Hepatocyte (in vitro differentiated cells): ENCODE measurements around the gene PRR35. TPM values are rescaled to one million over a fixed set of nuclear protein-coding genes. Genes with fewer than 3 reads are reported as not detected.

Experiments
- DNase-seq: peaks from one replicate; pipeline ENCODE4 v3.0.0-alpha.2; 2016; ENCODE audit warnings: low spot score
- H2AFZ ChIP-seq: fragments of 200-600 bp; sonication (generic); 2 replicates; pipeline ENCODE4 v1.6.0; 2016; ENCODE audit warnings: antibody characterized with exemption, mild to moderate bottlenecking
- H3K27ac ChIP-seq: fragments of 200-600 bp; sonication (generic); 2 replicates; pipeline ENCODE4 v1.5.1; 2016; ENCODE audit warnings: mild to moderate bottlenecking
- H3K27me3 ChIP-seq: fragments of 200-600 bp; sonication (generic); 2 replicates; pipeline ENCODE4 v1.6.1; 2016
- H3K36me3 ChIP-seq: fragments of 200-600 bp; sonication (generic); replicated peaks from 2 replicates; pipeline ENCODE4 v1.5.1; 2016; ENCODE audit warnings: low read depth; ENCODE audit not compliant: insufficient read depth
- H3K4me1 ChIP-seq: fragments of 200-600 bp; sonication (generic); 2 replicates; pipeline ENCODE4 v1.5.1; 2016; ENCODE audit warnings: mild to moderate bottlenecking, moderate library complexity; ENCODE audit not compliant: insufficient read depth
- H3K4me2 ChIP-seq: fragments of 200-600 bp; sonication (generic); 2 replicates; pipeline ENCODE4 v1.6.0; 2016
- H3K4me3 ChIP-seq: fragments of 200-600 bp; sonication (generic); 2 replicates; pipeline ENCODE4 v1.5.1; 2016; ENCODE audit warnings: mild to moderate bottlenecking
- H3K79me2 ChIP-seq: fragments of 200-600 bp; sonication (generic); 2 replicates; pipeline ENCODE4 v1.6.0; 2017; ENCODE audit warnings: mild to moderate bottlenecking
- H3K9me2 ChIP-seq: fragments of 200-600 bp; sonication (generic); replicated peaks from 2 replicates; pipeline ENCODE4 v1.6.0; 2017; ENCODE audit warnings: mild to moderate bottlenecking; ENCODE audit not compliant: insufficient read depth
- H3K9me3 ChIP-seq: fragments of 200-600 bp; sonication (generic); 2 replicates; pipeline ENCODE4 v1.5.1; 2016; ENCODE audit warnings: low read depth, mild to moderate bottlenecking
- H4K20me1 ChIP-seq: fragments of 200-600 bp; sonication (generic); 2 replicates; pipeline ENCODE4 v1.6.0; 2016; ENCODE audit warnings: mild to moderate bottlenecking; ENCODE audit not compliant: insufficient read depth, poor library complexity, severe bottlenecking
- CTCF ChIP-seq: fragments of 200-600 bp; sonication (generic); IDR thresholded peaks from 2 replicates; pipeline ENCODE4 v1.5.1; 2016; ENCODE audit warnings: antibody characterized with exemption, mild to moderate bottlenecking; ENCODE audit not compliant: poor library complexity
- EZH2 ChIP-seq: fragments of 200-600 bp; sonication (generic); IDR thresholded peaks from 2 replicates; pipeline ENCODE4 v1.6.1; 2016; ENCODE audit warnings: antibody characterized with exemption, mild to moderate bottlenecking, borderline replicate concordance
- EZH2phosphoT487 ChIP-seq: fragments of 200-600 bp; sonication (generic); IDR thresholded peaks from one replicate; pipeline ENCODE4 v1.6.1; 2018; ENCODE audit warnings: antibody characterized with exemption, mild to moderate bottlenecking, low read depth, moderate library complexity; ENCODE audit not compliant: unreplicated experiment, severe bottlenecking
- WGBS: methylation state at CpG from one replicate; pipeline ENCODE4 v1.1.6; 2016; ENCODE audit warnings: low lambda C conversion rate; ENCODE audit errors: missing lambda C conversion rate; 5-methylcytosine and 5-hydroxymethylcytosine counted together
- polyA plus RNA-seq: library from polyadenylated mRNA; unstranded; fragments of >200 nt; fragmentation: Nextera tagmentation; extraction: Ambion mirVana; gene quantifications from 2 replicates; pipeline ENCODE4 v1.2.1, GENCODE V29; 2016
- total RNA-seq: library from RNA; depleted of rRNA; stranded (reverse); fragments of >200 nt; gene quantifications from 2 replicates; pipeline ENCODE4 v1.2.3, GENCODE V29; 2014

The PRR35 gene
- total and polyA plus RNA-seq, 2 experiments from 2014 or later: not detected

DNA sequence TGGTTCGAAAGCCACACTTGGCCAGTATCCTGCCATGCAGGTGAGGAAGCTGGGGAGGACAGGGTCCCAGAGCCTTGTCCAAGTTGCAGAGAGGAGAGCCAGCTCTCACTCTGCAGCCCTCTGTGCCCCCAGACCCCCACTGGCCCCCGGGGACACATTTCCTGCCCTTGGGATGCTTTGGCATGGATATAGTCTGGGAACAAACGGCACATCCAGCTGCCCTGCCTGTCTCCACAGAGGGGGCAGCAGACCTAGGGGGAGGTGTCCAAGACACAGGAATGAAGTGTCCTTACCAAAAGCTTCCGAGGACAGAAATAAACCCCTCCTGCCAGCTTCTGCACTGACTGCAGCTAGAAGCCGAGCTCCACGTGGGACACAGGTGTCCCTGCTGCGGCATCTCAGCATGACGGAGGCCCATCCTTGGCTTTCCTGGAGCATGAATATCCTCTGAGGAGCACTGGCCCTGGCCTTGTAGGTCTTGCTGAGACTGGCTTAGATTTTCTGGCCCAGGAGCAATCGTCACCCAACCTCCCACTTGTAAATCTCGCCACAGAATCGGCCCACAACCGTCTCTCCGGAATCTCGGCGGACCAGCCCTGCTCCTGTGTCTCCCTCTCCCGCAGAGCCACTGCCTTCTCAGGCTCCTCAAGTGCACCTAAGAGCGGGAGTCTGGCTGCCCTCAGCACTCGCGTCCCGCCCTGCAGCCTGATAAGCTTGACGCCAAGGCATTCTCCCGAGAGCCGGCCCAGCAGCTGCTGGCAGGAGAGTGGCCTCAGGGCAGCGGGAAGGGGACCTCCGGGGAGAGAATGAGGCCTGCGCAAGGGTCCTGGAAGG lies 33.8 kb upstream of the PRR35 start:
- no peaks in the 10 kb centered on the region for H3K36me3 ChIP-seq
- 19% methylated on average over 25 of the region's 26 CpGs for WGBS
- peak; percentile 80 for DNase-seq
- no peaks in the 10 kb centered on the region for H3K9me3 ChIP-seq
- no peaks in the 10 kb centered on the region for H3K9me2 ChIP-seq
- peaks cover 43% of the 10 kb centered on the region for H3K4me1 ChIP-seq
- H2AFZ ChIP-seq: peak overlapping the region; percentile 36
- TF ChIP-seq CTCF (no peak), EZH2 (no peak), EZH2phosphoT487 (no peak)
- peak overlapping the region; percentile 97 for H3K27ac ChIP-seq
- H3K79me2 ChIP-seq: peaks cover 48% of the 10 kb centered on the region
- peak overlapping the region; percentile 63 for H3K4me3 ChIP-seq
- H3K4me2 ChIP-seq: peak overlapping the region; percentile 95
- H3K27me3 ChIP-seq: no peaks in the 10 kb centered on the region
- peaks cover 29% of the 10 kb centered on the region for H4K20me1 ChIP-seq

GRCh38 chr16:527015-527903 lies 32.9 kb upstream of the PRR35 start, which contains the start of gene CAPN15:
CAPN15 (plus strand) TSS chr16:527712; CDS start chr16:546839, 19,127 bp downstream.
- no peaks in the 10 kb centered on the region for H3K9me3 ChIP-seq
- WGBS: under 1% methylated on average over 89 of the region's 129 CpGs
- no peaks in the 10 kb centered on the region for H3K36me3 ChIP-seq
- peak within 1 kb of the TSS; percentile 36 for H2AFZ ChIP-seq
- peaks cover 32% of the 10 kb centered on the region for H4K20me1 ChIP-seq
- no peaks in the 10 kb centered on the region for H3K27me3 ChIP-seq
- H3K4me2 ChIP-seq: peak within 1 kb of the TSS; percentile 100
- peak within 1 kb of the TSS; percentile 63 for H3K4me3 ChIP-seq
- peak; percentile 96 for DNase-seq
- H3K4me1 ChIP-seq: peaks cover 43% of the 10 kb centered on the region
- H3K79me2 ChIP-seq: peaks cover 57% of the 10 kb centered on the region
- no peaks in the 10 kb centered on the region for H3K9me2 ChIP-seq
- TF ChIP-seq CTCF (no peak), EZH2phosphoT487 (no peak), EZH2 (no peak)
- H3K27ac ChIP-seq: peak within 1 kb of the TSS; percentile 97

GRCh38 chr16:528111-529011 lies 31.8 kb upstream of the PRR35 start:
- Histone ChIP-seq H3K4me2 (peak overlapping the region; percentile 100), H3K36me3 (no peaks in the 10 kb centered on the region), H3K79me2 (peaks cover 68% of the 10 kb centered on the region), H3K27ac (peak overlapping the region; percentile 96), H3K27me3 (no peaks in the 10 kb centered on the region), H3K4me1 (peaks cover 47% of the 10 kb centered on the region), H2AFZ (no peak overlapping the region), H3K9me2 (no peaks in the 10 kb centered on the region), H3K4me3 (peak overlapping the region; percentile 57), H4K20me1 (peaks cover 37% of the 10 kb centered on the region), H3K9me3 (no peaks in the 10 kb centered on the region)
- 11% methylated on average over 37 of the region's 55 CpGs for WGBS
- peak; percentile 75 for DNase-seq
- TF ChIP-seq EZH2phosphoT487 (no peak), EZH2 (no peak), CTCF (no peak)
